Measurements from ENCODE around the gene GNB3. TPM values are rescaled to one million over a fixed set of nuclear protein-coding genes. Genes with fewer than 3 reads are reported as not detected.

The GNB3 gene
- total and polyA plus RNA-seq, 8 donors, result 0.87 to 11.1 (median 2.7) TPM; not detected in 1

GRCh38 chr12:6822426-6823135 is 18.1 kb upstream of the GNB3 start:
- peaks cover 0 to 77% (median 38%) of the 10 kb centered on the region in 3 donors for H3K27me3 ChIP-seq
- no peak overlapping the region for H3K27ac ChIP-seq
- no peaks in the 10 kb centered on the region for H3K36me3 ChIP-seq
- H3K4me1 ChIP-seq, result peaks cover 28 to 46% (median 37%) of the 10 kb centered on the region in 4 donors
- intact Hi-C loops (cut with DNase I; ENCODE audit: low total_unique reads), result loop anchor here (10.0 kb wide), 1 partner anchor 78 kb away; no protein-coding TSS in a partner anchor
- WGBS, 5 donors, result 50 to 59% (median 55%) methylated on average over 7 of the region's 7 CpGs
- TF ChIP-seq POLR2AphosphoS5 (IDR thresholded peaks at IDR 0.05) (no peak), CTCF (IDR thresholded peaks at IDR 0.05) (no peak), EP300 (IDR thresholded peaks at IDR 0.05) (no peak), POLR2A (IDR thresholded peaks at IDR 0.05) (no peak)
- H3K4me3 ChIP-seq, result peak overlapping the region in 2 of 4 donors; percentile 48 to 49
- H3K9me3 ChIP-seq, result no peaks in the 10 kb centered on the region
- no peak for DNase-seq

- H3K4me3 ChIP-seq, result no peak overlapping the region
- peak in 1 of 2 donors; percentile 23 for DNase-seq
- TF ChIP-seq EP300 (IDR thresholded peaks at IDR 0.05), result no peak
- TF ChIP-seq POLR2A (IDR thresholded peaks at IDR 0.05), result no peak
- TF ChIP-seq POLR2AphosphoS5 (IDR thresholded peaks at IDR 0.05), result no peak
- TF ChIP-seq CTCF (IDR thresholded peaks at IDR 0.05), result no peak
- peaks cover 0 to 86% (median 38%) of the 10 kb centered on the region in 3 donors for H3K27me3 ChIP-seq
- intact Hi-C loops (cut with DNase I; ENCODE audit: low total_unique reads), result loop anchor here (10.0 kb wide), 1 partner anchor 79 kb away; no protein-coding TSS in a partner anchor
- no peak overlapping the region for H3K27ac ChIP-seq
- H3K4me1 ChIP-seq, result peaks cover 28 to 54% (median 44%) of the 10 kb centered on the region in 4 donors
- no peaks in the 10 kb centered on the region for H3K36me3 ChIP-seq
- no peaks in the 10 kb centered on the region for H3K9me3 ChIP-seq
- WGBS, 5 donors, result 62 to 74% (median 70%) methylated on average over 5 to 12 of the region's 12 CpGs
Observed at GRCh38 chr12:6823182-6824084, 17.3 kb upstream of the GNB3 start.

GRCh38 chr12:6824085-6824775 is 16.5 kb upstream of the GNB3 start:
- no peaks in the 10 kb centered on the region for H3K9me3 ChIP-seq
- no peak for DNase-seq
- no peak overlapping the region for H3K27ac ChIP-seq
- intact Hi-C loops (cut with DNase I; ENCODE audit: low total_unique reads), result loop anchor here (10.0 kb wide), 1 partner anchor 79 kb away; no protein-coding TSS in a partner anchor
- H3K4me3 ChIP-seq, result no peak overlapping the region
- no peak for TF ChIP-seq CTCF (IDR thresholded peaks at IDR 0.05)
- TF ChIP-seq POLR2A (IDR thresholded peaks at IDR 0.05), result no peak
- TF ChIP-seq EP300 (IDR thresholded peaks at IDR 0.05), result no peak
- TF ChIP-seq POLR2AphosphoS5 (IDR thresholded peaks at IDR 0.05), result no peak
- peaks cover 0 to 94% (median 38%) of the 10 kb centered on the region in 3 donors for H3K27me3 ChIP-seq
- WGBS, 5 donors, result 81 to 86% (median 84%) methylated on average over 29 to 37 of the region's 37 CpGs
- H3K4me1 ChIP-seq, result peaks cover 28 to 61% (median 48%) of the 10 kb centered on the region in 4 donors
- no peaks in the 10 kb centered on the region for H3K36me3 ChIP-seq

Measured in stomach (tissue), 9 donors.